ENCODE data around the gene SRMS.

The SRMS gene

DNA sequence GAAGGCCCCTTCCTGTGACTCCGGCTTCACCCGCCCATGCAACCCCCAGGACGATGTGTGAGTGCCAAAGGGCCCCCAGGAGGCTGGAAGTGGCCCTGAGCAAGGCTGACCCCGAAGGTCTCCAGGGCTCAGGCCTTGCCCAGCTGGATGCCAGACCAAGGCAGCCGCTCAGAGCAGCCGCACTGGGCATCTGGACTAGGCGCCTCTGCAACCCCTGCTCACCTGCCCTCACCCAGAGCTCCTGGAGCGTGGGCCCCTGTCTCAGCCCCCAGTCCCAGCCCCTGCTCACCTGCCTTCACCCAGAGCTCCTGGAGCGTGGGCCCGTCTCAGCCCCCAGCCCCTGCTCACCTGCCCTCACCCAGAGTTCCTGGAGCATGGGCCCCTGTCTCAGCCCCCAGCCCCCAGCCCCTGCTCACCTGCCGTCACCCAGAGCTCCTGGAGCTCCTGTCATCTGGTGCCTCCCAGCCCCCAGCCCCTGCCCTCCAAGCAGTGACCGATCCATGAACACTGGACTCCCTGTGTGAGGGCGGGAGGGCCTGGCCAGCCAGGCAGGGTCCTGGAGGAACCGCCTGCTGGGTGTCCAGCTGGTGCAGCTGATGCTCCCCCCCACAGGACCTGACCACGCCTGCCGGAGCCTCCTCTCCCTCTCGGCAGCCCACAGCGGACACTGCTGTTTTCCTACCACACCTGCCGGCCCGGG is 1.1 kb downstream of the SRMS start:
- no peak for DNase-seq (ENCODE audit: low spot score)

DNA sequence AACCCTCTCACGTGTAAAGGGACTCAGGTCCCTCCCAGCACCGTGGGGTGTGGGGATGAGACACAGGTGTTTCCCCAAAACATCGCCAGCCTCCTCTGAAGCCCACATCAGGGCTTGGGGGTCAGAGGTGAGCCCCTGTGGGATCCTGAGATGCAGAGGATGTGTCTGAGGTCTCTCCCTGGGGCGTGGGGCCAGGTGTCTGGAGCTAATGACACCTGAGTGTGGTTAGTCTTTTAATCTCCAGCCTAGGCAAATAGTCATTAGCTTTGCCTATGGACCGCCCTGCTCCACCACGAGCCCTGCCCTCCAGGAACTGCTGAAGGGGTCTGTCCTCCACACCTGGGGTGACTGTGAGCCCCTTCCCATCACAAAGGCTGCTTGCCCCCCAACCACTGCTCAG is 1.7 kb downstream of the SRMS start:
- DNase-seq (ENCODE audit: low spot score), result no peak
- in situ Hi-C loops (cut with MboI; ENCODE audit: low sequenced_read_pairs, unreplicated experiment), result loop anchor here (25.0 kb wide), 1 partner anchor 316 kb away; the partner anchor contains the start of genes ABHD16B and TPD52L2
- TF ChIP-seq, protein P1, sequence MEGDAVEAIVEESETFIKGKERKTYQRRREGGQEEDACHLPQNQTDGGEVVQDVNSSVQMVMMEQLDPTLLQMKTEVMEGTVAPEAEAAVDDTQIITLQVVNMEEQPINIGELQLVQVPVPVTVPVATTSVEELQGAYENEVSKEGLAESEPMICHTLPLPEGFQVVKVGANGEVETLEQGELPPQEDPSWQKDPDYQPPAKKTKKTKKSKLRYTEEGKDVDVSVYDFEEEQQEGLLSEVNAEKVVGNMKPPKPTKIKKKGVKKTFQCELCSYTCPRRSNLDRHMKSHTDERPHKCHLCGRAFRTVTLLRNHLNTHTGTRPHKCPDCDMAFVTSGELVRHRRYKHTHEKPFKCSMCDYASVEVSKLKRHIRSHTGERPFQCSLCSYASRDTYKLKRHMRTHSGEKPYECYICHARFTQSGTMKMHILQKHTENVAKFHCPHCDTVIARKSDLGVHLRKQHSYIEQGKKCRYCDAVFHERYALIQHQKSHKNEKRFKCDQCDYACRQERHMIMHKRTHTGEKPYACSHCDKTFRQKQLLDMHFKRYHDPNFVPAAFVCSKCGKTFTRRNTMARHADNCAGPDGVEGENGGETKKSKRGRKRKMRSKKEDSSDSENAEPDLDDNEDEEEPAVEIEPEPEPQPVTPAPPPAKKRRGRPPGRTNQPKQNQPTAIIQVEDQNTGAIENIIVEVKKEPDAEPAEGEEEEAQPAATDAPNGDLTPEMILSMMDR (IDR thresholded peaks at IDR 0.05; ENCODE audit: borderline replicate concordance, control extremely low read depth, extremely low read depth, insufficient read depth, missing control alignments), result no peak

More for the DNA sequence above, 1.1 kb downstream of the SRMS start:
- TF ChIP-seq, protein P1 (IDR thresholded peaks at IDR 0.05; ENCODE audit: borderline replicate concordance, control extremely low read depth, extremely low read depth, insufficient read depth, missing control alignments), result no peak
- in situ Hi-C loops (cut with MboI; ENCODE audit: low sequenced_read_pairs, unreplicated experiment), result loop anchor here (25.0 kb wide), 1 partner anchor 316 kb away; the partner anchor contains the start of genes ABHD16B and TPD52L2

DNA sequence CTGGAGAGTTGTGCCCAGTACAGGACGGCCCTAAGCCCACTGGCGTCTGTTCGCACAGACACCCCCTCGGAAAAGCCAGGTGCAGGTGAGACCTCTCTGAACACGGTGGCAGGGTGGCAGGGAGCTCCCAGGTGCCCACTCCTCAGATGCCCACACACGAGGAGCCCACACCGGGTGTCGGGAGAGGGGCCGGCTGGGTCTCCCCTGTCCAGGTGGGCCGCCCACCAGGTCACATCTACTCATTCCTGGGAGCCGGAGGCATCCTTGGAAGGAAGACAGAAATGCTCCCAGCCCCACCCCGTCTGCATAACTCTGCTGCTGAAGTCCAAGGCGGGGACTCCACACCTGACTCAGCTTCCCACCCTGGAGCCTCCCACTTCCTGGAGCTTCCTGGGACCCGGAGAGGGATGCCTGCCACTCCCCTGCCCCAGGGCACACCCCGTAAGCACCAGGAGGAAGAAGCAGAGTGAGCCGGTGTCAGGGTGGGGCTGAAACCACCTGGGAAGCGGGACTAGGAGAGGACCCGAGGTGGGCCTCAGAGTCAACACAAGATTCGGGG is 2.5 kb downstream of the SRMS start:
- in situ Hi-C loops (cut with MboI; ENCODE audit: low sequenced_read_pairs, unreplicated experiment), result loop anchor here (25.0 kb wide), 1 partner anchor 317 kb away; the partner anchor contains the start of genes ABHD16B and TPD52L2
- TF ChIP-seq, protein P1 (IDR thresholded peaks at IDR 0.05; ENCODE audit: borderline replicate concordance, control extremely low read depth, extremely low read depth, insufficient read depth, missing control alignments), result no peak
- no peak for DNase-seq (ENCODE audit: low spot score)

DNA sequence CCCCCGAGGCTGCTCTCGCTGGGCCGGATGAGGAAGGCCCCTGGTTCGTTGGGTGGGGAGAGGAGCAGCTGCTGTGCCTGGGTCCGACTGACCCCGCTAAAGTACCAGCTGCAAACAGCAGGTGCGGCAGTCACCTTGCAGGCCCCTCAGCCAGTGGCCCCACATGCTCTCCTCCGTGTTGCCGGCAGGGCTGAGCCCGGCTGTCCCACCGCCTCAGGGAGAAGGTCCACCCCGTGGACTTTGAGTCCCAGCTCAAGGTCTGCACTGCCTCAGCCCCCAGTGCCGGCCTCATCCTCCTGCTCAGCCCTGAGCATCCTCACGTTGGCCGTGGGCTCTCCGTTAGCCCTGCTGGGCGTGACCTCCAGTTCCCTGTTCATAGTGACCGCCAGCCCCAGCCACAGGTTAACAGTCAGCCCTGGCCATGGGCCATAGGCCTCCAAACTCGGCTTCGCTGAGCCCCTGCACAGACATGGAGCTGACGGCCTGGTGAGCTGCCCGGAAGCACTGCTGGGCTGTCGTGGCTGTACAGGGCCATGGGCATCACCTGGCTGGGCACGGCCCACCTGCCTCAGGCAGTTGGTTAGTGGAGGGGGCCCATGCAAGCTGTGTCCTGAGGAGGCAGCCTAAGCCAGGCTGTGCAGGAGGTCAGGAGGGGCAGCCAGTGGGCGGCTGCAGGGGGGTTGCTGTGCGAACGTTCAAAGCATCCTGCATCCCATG is 3.1 kb downstream of the SRMS start:
- in situ Hi-C loops (cut with MboI; ENCODE audit: low sequenced_read_pairs, unreplicated experiment), result loop anchor here (25.0 kb wide), 1 partner anchor 318 kb away; the partner anchor contains the start of genes ABHD16B and TPD52L2
- TF ChIP-seq, protein P1 (IDR thresholded peaks at IDR 0.05; ENCODE audit: borderline replicate concordance, control extremely low read depth, extremely low read depth, insufficient read depth, missing control alignments), result no peak
- no peak for DNase-seq (ENCODE audit: low spot score)

DNA sequence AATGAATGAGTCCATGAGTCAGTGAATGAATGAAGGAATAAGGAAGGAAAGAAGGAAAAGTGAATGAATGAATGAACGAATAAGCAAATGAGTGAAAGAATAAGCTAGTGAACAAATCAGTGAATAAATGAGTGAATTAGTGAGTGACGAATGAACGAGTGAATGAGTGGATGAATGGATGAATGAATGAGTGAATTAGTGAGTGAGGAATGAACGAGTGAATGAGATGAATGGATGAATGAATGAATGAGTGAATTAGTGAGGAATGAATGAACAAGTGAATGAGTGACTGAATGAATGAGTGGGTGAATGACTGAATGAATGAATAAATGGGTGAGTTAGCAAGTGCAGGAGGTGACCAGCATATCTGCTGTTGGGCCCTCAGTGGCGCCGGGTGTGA is 3.8 kb downstream of the SRMS start:
- TF ChIP-seq, protein P1 (IDR thresholded peaks at IDR 0.05; ENCODE audit: borderline replicate concordance, control extremely low read depth, extremely low read depth, insufficient read depth, missing control alignments), result no peak
- in situ Hi-C loops (cut with MboI; ENCODE audit: low sequenced_read_pairs, unreplicated experiment), result loop anchor here (25.0 kb wide), 1 partner anchor 319 kb away; the partner anchor contains the start of genes ABHD16B and TPD52L2
- DNase-seq (ENCODE audit: low spot score), result no peak

DNA sequence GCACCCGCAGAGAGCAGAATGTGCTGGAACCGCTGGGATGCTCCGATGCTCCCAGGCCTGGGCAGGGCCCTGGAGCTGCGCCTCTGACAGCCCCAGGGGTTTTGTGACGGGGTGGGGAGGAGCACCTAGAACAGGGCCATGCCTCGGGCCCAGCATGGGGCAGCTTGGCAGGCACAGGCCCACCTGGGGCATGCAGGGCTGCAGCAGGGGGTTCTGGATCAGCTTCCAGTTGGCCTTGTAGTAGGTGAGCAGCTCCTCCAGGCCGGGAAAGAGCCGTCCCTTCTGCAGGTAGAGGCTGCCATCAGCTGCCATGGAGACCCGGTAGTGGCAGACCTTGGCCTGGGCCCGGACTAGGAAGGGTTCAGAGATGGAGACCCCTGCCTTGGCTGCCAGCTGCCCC is 4.4 kb downstream of the SRMS start:
- no peak for DNase-seq (ENCODE audit: low spot score)
- in situ Hi-C loops (cut with MboI; ENCODE audit: low sequenced_read_pairs, unreplicated experiment), result loop anchor here (25.0 kb wide), 1 partner anchor 319 kb away; the partner anchor contains the start of genes ABHD16B and TPD52L2
- TF ChIP-seq, protein P1 (IDR thresholded peaks at IDR 0.05; ENCODE audit: borderline replicate concordance, control extremely low read depth, extremely low read depth, insufficient read depth, missing control alignments), result no peak
